Activated CD4-positive, CD25-positive, alpha-beta regulatory T cell treated with anti-CD3 and anti-CD28 coated beads, Interleukin-2, amount 50 U/mL, for 24 hours (primary cell): ENCODE results near the gene KLK1.
"Not testable (repeated sequence)": the region's sequence is repeated elsewhere in the genome, so short reads cannot be mapped to it uniquely, and the experiment has no call there.

ENCODE experiments used
- ATAC-seq, 2 donors: fragments of 150-1000 bp; cut with Tn5 transposase; one replicate each; pipeline ENCODE4 v1.10.0; 2021; ENCODE audit warnings: mild to moderate bottlenecking in 1 of 2, moderate library complexity in 1 of 2

KLK1 gene

DNA sequence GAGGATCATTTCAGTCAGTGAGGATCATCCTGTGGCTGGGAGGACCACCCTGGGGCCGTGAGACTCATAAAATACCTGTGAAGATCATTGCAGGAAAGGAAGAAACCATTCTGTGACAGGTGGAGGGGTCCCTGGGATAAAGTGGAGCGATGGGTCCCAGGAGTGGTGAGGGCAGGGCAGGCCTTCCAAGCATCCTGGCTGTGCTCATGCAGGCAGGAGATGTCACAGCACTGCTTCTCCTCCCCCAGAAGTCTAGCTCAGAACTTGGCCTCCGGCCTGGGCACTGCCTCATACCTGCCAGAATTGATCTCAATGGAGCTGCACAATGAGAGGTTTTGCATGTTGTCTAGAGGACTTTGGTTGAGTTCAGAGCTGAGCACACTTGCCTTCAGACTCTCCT lies 11.1 kb downstream of the KLK1 start:
- no peak for ATAC-seq

- not testable (repeated sequence) for ATAC-seq
These were observed 11.9 kb downstream of the KLK1 start for GRCh38 chr19:50811622-50812238.

- no peak for ATAC-seq
These were observed 14.7 kb downstream of the KLK1 start for GRCh38 chr19:50808856-50809255.

GRCh38 chr19:50804420-50805272 lies 18.9 kb downstream of the KLK1 start:
- ATAC-seq = peak; percentile 95 to 96

DNA sequence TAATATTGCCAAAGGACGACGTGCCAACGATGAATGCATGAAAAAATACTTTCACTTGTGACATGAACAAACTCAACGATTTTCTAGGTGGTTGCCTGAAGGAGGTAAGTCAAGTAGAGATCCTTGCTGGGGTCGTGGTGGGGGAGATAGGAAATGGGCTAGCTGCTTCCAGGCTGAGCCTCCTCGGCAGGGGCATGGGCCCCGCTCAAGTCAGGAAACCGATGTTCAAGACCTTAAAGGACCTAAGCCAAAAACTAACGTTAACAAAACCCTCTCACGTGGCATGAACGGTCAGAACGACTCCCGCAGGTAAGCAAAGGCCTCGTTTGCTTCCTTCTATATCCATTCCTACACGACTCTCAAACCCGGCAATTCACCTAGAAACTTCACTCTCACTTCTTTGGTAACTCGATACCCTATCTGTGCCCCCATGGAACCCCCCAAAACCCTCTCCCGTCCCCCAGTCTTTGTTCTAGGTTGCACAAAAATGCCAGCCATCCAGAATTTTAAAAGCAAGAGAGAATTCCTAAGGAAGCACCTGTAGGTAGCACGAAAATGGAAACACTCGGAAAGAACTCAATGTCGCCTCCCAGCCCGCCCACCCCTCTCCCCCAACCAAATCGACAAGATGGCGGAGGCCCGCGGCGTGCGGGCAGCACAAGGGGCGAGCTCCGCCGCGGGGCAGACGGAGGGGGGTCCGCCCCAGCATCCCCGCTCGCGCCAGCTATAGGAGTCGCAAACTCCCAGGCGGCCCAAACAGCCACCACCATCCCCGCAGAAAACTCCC lies 19.8 kb downstream of the KLK1 start:
- ATAC-seq = peak; percentile 8 to 12

- no peak for ATAC-seq
These were observed 22.5 kb downstream of the KLK1 start for GRCh38 chr19:50801107-50801506.

DNA sequence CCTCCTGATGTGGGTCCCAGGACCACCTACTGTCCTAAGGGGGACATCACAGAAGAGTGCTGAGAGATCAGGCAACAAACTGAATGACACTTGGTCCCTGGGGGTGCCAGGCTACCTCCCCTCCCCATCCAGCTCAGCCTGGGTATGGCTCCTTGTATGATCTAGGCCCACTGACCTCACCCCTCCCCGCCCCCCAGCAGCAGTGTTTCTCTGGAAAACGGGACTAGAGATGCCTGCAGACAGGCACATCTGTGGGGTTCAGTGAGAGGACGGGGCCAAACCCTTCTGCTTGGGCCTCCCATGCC lies 24.1 kb downstream of the KLK1 start:
- no peak for ATAC-seq

- no peak for ATAC-seq
These were observed 24.7 kb downstream of the KLK1 start for GRCh38 chr19:50798659-50799546.

DNA sequence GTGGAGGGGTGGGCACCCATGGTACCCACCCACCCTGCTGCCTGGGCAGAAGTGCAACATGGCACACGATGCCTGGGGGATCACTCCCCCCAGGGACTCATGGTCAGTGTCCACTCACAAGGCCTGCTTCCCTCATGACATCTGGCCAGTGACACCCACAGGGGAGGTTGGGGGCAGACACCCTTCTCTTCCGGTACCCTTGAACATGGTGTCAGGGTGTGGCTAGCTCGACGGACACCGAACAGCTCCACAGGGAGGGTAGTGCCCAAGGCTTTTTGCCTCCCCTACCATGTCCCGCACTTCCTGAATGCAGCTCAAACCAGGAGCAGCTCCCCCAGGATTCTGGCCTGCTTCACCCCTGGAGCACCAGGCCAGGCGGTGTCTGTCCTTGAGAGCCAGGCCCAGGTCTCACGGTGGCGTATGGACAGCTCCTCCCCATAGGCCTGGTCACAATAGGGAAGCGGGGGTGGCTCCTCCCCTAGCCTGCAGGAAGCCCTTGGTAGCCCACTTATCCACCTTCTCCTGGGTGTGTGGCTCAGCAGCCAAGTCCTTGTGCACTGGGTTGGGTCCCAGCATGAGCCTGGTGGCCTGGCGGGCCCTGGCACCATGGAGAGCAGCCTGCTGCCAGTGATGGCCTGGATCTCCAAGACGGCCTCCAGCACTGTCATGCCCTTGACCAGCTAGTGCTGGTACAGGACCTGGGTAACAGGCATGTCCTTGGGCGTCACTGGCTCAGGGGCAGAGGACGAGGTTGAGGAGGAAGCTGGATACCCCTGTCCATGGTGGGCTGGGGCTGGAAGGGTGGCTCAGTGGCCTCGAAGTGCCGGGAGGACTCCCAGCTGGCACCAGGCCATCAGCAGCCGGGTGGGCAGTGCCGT lies 25.6 kb downstream of the KLK1 start:
- no peak for ATAC-seq

- ATAC-seq = no peak
These were observed 26.2 kb downstream of the KLK1 start for GRCh38 chr19:50797429-50797780.

- ATAC-seq = no peak
These were observed 26.8 kb downstream of the KLK1 start for GRCh38 chr19:50796634-50797428.

GRCh38 chr19:50796128-50796633 lies 27.4 kb downstream of the KLK1 start:
- ATAC-seq = no peak

GRCh38 chr19:50795664-50796073 lies 27.9 kb downstream of the KLK1 start:
- ATAC-seq = no peak

DNA sequence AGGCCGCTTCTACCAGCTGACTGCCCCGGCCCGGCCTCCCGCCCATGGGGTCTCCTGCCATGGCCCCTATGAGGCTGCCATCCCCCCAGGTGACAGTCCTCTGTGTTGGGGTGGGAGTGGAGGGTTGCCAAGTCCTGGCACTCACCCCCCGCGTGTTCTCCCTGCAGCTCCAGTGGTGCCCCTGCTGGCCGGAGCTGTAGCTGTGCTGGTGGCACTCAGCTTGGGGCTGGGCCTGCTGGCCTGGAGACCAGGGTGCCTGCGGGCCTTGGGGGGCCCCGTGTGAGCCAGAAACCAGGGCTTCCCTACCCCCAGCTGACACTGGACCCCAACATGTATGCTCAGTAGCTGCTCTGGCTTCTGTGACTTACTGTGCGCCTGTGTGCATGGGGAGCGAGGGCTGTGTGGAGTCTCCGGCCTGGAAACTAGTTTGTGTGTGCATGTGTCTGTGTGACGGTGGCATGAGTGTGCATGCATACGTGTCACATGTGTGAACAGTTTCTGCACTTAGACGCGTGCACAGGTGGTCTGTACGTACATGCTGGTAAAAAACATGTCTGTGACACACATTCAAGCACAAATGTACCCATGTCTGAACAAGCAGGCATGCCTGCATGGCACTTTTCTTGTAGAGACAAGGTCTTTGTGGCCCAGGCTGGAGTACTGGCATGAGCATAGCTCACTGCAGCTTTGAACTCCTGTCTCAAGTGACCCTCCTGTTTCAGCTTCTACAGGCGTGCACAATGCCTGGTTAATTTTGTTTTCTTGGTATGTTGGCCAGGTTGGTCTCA lies 28.5 kb downstream of the KLK1 start:
- ATAC-seq = peak; percentile 13 to 24

GRCh38 chr19:50794074-50794875 lies 29.3 kb downstream of the KLK1 start:
- peak; percentile 10 to 14 for ATAC-seq

DNA sequence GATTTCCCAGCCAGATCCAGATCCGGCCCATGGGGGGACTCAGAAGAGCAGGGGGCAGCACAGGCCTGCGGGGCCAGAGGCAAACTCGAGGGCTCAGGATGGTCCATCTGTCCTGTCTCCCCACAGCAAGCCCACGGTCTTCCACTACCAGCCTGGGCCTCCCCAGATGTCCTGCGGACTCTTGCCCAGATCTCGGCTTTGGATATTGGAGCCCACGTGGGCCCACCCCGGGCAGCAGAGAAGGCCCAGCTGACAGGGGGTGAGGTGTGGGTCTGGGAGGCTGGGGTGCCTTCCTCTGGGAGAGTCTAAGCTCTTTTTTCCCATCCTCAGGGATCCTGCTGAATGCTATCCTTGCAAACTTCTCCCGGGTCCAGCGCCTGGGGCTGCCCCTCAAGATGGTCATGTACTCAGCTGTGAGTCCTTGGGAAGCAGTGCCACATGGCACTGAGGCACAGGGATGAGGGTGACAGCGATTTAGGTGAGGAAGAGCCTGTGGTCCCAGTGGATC lies 30.0 kb downstream of the KLK1 start:
- no peak for ATAC-seq

DNA sequence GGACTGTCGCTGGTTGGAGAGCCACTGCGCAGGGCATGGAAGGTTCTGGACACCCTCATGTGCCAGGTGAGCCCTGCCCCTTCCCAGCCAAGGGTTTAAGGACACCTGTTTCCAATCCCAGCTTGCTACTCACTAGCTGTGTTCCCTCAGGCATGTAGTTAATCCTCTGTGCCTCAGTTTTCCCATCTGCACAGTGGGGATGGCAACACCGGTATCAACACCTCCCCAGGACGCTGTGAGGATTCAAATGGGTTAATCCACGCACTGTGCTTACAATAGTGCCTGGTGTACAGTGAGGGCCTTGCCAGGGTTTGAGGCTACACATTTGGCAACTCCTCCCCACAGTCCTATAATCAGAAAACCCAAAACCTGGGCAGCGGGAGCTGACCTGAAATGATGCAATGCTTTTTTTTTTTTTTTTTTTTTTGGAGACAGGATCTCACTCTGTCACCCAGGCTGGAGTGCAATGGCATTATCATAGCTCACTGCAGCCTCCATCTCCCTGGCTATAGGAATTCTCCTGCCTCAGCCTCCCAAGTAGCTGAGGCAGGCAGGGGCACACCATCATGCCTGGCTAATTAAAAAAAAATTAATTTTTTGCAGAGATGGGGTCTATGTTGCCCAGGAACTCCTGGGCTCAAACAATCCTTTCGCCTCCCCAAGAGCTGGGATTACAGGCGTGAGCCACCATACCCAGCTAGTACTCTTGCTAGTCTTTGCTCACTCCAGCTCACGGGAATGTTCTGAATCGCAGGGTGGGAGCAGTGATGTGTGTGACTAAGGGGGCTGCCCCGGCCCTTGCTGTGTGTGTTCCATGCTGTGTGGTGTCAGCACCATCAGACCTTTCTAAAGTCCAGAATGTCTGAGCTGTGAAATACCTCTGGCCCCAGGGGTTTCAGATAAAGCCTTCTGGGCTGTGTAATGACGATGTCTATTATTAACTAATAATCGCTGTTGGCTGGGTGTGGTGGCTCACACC lies 31.0 kb downstream of the KLK1 start:
- no peak for ATAC-seq
